GM12878 (cell line): ENCODE data around the gene DHX16. TPM values are rescaled to one million over a fixed set of nuclear protein-coding genes. Genes with fewer than 3 reads are reported as not detected.
A peak's percentile ranks its signal among the peaks of the same experiment; 100 is the strongest.

ENCODE experiments used
- CHD2 ChIP-seq: IDR thresholded peaks from 2 replicates; pipeline ENCODE4 v1.6.1; 2011; ENCODE audit warnings: low read depth, low read length, improper control_type of control experiment, borderline replicate concordance
- E2F4 ChIP-seq: IDR thresholded peaks from 2 replicates; pipeline ENCODE4 v1.6.1; 2012; ENCODE audit warnings: low read depth, low read length, improper control_type of control experiment
- EGR1 ChIP-seq, 2 experiments: IDR thresholded peaks; 1 replicate in 1 of 2; 2 replicates in 1 of 2; pipeline ENCODE4 v1.6.1; 2011 to 2012; ENCODE audit warnings: low read depth in 2 of 2, low read length in 2 of 2, borderline replicate concordance in 1 of 2, mild to moderate bottlenecking in 1 of 2, moderate library complexity in 1 of 2
- EP300 ChIP-seq, 2 experiments: fragments of 150-350 bp in 1 of 2; IDR thresholded peaks; 2 replicates each; pipeline ENCODE4 v1.6.1; 2011 to 2012; ENCODE audit warnings: low read depth in 2 of 2, low read length in 2 of 2, borderline replicate concordance in 1 of 2, improper control_type of control experiment in 1 of 2, inconsistent platforms in 1 of 2; ENCODE audit not compliant: control insufficient read depth in 1 of 2
- GATAD2B ChIP-seq: fragments of 450-650 bp; conservative IDR thresholded peaks from 2 replicates; pipeline ENCODE4 v1.6.1; 2017; ENCODE audit warnings: low read depth, mild to moderate bottlenecking, moderate library complexity
- HCFC1 ChIP-seq: fragments of 150-350 bp; IDR thresholded peaks from 2 replicates; pipeline ENCODE4 v1.6.1; 2014; ENCODE audit warnings: low read length
- IKZF1 ChIP-seq: fragments of 450-650 bp; conservative IDR thresholded peaks from 2 replicates; pipeline ENCODE4 v1.6.1; 2017; ENCODE audit warnings: antibody characterized with exemption, mild to moderate bottlenecking
- IKZF2 ChIP-seq, 2 experiments: fragments of 450-650 bp; IDR thresholded peaks; 2 replicates each; pipeline ENCODE4 v1.6.1; 2017; ENCODE audit warnings: mild to moderate bottlenecking in 2 of 2, moderate library complexity in 2 of 2
- JUND ChIP-seq: IDR thresholded peaks from 2 replicates; pipeline ENCODE4 v1.6.1; 2012; ENCODE audit warnings: low read depth, mild to moderate bottlenecking, low read length, improper control_type of control experiment, moderate library complexity
- KAT2A ChIP-seq: conservative IDR thresholded peaks from 2 replicates; pipeline ENCODE4 v1.6.1; 2011; ENCODE audit warnings: low read depth, low read length; ENCODE audit not compliant: control insufficient read depth
- NR2C1 ChIP-seq: fragments of 450-650 bp; IDR thresholded peaks from 2 replicates; pipeline ENCODE4 v1.6.1; 2017; ENCODE audit warnings: antibody characterized with exemption, mild to moderate bottlenecking, moderate library complexity
- NR2C2 ChIP-seq: IDR thresholded peaks from 2 replicates; pipeline ENCODE4 v1.6.1; 2011; ENCODE audit warnings: borderline replicate concordance, low read depth; ENCODE audit not compliant: control insufficient read depth, insufficient read length
- POLR2AphosphoS2 ChIP-seq: IDR thresholded peaks from 2 replicates; pipeline ENCODE4 v1.6.1; 2011; ENCODE audit warnings: low read depth, mild to moderate bottlenecking, low read length, improper control_type of control experiment, moderate library complexity
- RAD21 ChIP-seq: IDR thresholded peaks from 2 replicates; pipeline ENCODE4 v1.6.1; 2011; ENCODE audit warnings: mild to moderate bottlenecking, low read depth, low read length, moderate library complexity; ENCODE audit not compliant: insufficient read depth
- RB1 ChIP-seq: fragments of 450-650 bp; formaldehyde crosslinking; IDR thresholded peaks from 2 replicates; pipeline ENCODE4 v1.6.1; 2017; ENCODE audit warnings: mild to moderate bottlenecking, borderline replicate concordance
- RFX5 ChIP-seq: IDR thresholded peaks from 2 replicates; pipeline ENCODE4 v1.6.1; 2011; ENCODE audit warnings: low read depth, low read length, improper control_type of control experiment
- SMAD5 ChIP-seq: IDR thresholded peaks from 2 replicates; pipeline ENCODE4 v1.6.1; 2016; ENCODE audit warnings: antibody characterized with exemption, low read depth
- SUPT20H ChIP-seq: IDR thresholded peaks from 2 replicates; pipeline ENCODE4 v1.6.1; 2011; ENCODE audit warnings: low read depth, mild to moderate bottlenecking, low read length, moderate library complexity, borderline replicate concordance; ENCODE audit not compliant: control insufficient read depth
- TBL1XR1 ChIP-seq: IDR thresholded peaks from 2 replicates; pipeline ENCODE4 v1.6.1; 2012; ENCODE audit warnings: low read depth, low read length, improper control_type of control experiment
- WRNIP1 ChIP-seq: IDR thresholded peaks from 2 replicates; pipeline ENCODE4 v1.6.1; 2011; ENCODE audit warnings: low read depth, low read length, improper control_type of control experiment, borderline replicate concordance
- YY1 ChIP-seq: IDR thresholded peaks from 2 replicates; pipeline ENCODE4 v1.6.1; 2011; ENCODE audit warnings: low read depth, mild to moderate bottlenecking, low read length
- ZNF592 ChIP-seq: fragments of 450-650 bp; IDR thresholded peaks from 2 replicates; pipeline ENCODE4 v1.6.1; 2017; ENCODE audit warnings: mild to moderate bottlenecking, moderate library complexity
- polyA plus RNA-seq, 11 experiments: library from polyadenylated mRNA; depleted of rRNA in 4 of 11; unstranded in 6 of 11; stranded (reverse) in 5 of 11; fragments of >200 nt; fragmentation: Nextera tagmentation in 4 of 11; fragmentation: Illumina TruSeq in 1 of 11; extraction: Ambion mirVana in 4 of 11; extraction: Trizol in 1 of 11; gene quantifications; 1 replicate in 1 of 11; 2 replicates in 10 of 11; pipeline versions ENCODE4 v1.2.1 to v1.2.3, GENCODE V29; 2011 to 2016; ENCODE audit warnings: inconsistent platforms in 2 of 11, missing spikeins in 2 of 11, low read depth in 1 of 11
- total RNA-seq, 4 experiments: library from RNA; depleted of rRNA in 3 of 4; stranded (reverse); fragments of >200 nt in 3 of 4; fragmentation: Illumina TruSeq in 1 of 4; extraction: Trizol in 1 of 4; gene quantifications; 2 replicates each; pipeline versions ENCODE4 v1.2.1 to v1.2.3, GENCODE V29; 2013 to 2021
- TF ChIP-seq, protein P1 (sequence below): fragments of 450-650 bp; IDR thresholded peaks from 2 replicates; pipeline ENCODE4 v1.6.1; 2017; ENCODE audit warnings: borderline replicate concordance
- TF ChIP-seq, protein P2 (sequence below): IDR thresholded peaks from 2 replicates; pipeline ENCODE4 v1.6.1; 2012; ENCODE audit warnings: low read depth, low read length, improper control_type of control experiment

Gene DHX16
- total and polyA plus RNA-seq, 10 of the 15 experiments (the other 5 are each of a cell fraction or from before 2014, with no cell fraction given), result 10.1 to 41.4 (median 38.3) TPM

- TF ChIP-seq RAD21 (peak; percentile 64), SUPT20H (no peak), EP300 (IDR thresholded peaks at IDR 0.05; ENCODE audit: borderline replicate concordance in 1 of 2, control insufficient read depth in 1 of 2, low read depth in 2 of 2, low read length in 2 of 2) (no peak), GATAD2B (no peak), CHD2 (peak; percentile 87), ZNF592 (no peak), YY1 (peak; percentile 84), EGR1 (IDR thresholded peaks at IDR 0.05; ENCODE audit: borderline replicate concordance in 1 of 2, low read depth in 2 of 2, low read length in 2 of 2) (no peak), RB1 (no peak; the same call in 1 of the 2 replicates), JUND (no peak), IKZF1 (peak; percentile 87), HCFC1 (no peak; the same call in 1 of the 2 replicates), IKZF2 (IDR thresholded peaks at IDR 0.05) (no peak; a peak in 1 of 4 replicates), NR2C2 (no peak), WRNIP1 (no peak), KAT2A (no peak), NR2C1 (no peak), TBL1XR1 (no peak), POLR2AphosphoS2 (no peak), E2F4 (no peak), SMAD5 (peak; percentile 66; the same call in 1 of the 2 replicates), RFX5 (no peak)
- TF ChIP-seq, protein P1, sequence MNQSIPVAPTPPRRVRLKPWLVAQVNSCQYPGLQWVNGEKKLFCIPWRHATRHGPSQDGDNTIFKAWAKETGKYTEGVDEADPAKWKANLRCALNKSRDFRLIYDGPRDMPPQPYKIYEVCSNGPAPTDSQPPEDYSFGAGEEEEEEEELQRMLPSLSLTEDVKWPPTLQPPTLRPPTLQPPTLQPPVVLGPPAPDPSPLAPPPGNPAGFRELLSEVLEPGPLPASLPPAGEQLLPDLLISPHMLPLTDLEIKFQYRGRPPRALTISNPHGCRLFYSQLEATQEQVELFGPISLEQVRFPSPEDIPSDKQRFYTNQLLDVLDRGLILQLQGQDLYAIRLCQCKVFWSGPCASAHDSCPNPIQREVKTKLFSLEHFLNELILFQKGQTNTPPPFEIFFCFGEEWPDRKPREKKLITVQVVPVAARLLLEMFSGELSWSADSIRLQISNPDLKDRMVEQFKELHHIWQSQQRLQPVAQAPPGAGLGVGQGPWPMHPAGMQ, result no peak
- TF ChIP-seq, protein P2, sequence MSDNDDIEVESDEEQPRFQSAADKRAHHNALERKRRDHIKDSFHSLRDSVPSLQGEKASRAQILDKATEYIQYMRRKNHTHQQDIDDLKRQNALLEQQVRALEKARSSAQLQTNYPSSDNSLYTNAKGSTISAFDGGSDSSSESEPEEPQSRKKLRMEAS, result no peak
Observed at GRCh38 chr6:30672445-30673253, at the start of gene DHX16 (continued).
